A549 (cell line): ENCODE results near the gene CDC37L1.

Experiments used
- EP300 ChIP-seq, 2 experiments: fragments of >200 bp; sonication (Bioruptor Twin); formaldehyde crosslinking; IDR thresholded peaks; 2 replicates in 1 of 2; 3 replicates in 1 of 2; pipeline ENCODE4 v1.6.1; 2016 to 2017
- JUNB ChIP-seq: fragments of >200 bp; sonication (Bioruptor Twin); formaldehyde crosslinking; IDR thresholded peaks from 2 replicates; pipeline ENCODE4 v1.6.1; 2016
- RAD21 ChIP-seq, 2 experiments: fragments of >200 bp in 1 of 2; sonication (Bioruptor Twin) in 1 of 2; formaldehyde crosslinking in 1 of 2; IDR thresholded peaks in 1 of 2; conservative IDR thresholded peaks in 1 of 2; 2 replicates in 1 of 2; 3 replicates in 1 of 2; pipeline ENCODE4 v1.6.1; 2012 to 2018; ENCODE audit warnings: inconsistent platforms in 1 of 2
- TF ChIP-seq, protein P1 (sequence below): fragments of >200 bp; sonication (Bioruptor Twin); formaldehyde crosslinking; IDR thresholded peaks from 3 replicates; pipeline ENCODE4 v1.5.1; 2016

DNA sequence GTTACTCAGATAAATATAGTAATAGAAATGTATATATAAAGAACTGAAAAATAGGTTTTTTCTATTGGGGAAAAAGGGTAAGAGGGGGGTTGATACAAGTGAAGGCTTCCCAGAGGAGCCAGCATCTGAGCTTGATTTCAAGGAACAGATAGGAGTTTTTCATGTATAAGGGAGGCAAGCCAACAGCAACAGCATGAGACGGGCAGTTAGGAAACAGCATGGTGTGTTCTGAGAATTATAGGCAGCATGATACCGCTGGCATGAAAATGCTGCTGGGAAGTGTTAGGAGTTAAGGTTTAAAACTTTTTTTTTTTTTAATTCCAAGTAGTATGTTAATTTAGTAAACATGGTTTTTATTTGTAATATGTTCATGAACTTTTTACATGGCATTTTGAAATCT lies 9.7 kb downstream of the CDC37L1 start:
- TF ChIP-seq JUNB, result no peak
- TF ChIP-seq, protein P1, sequence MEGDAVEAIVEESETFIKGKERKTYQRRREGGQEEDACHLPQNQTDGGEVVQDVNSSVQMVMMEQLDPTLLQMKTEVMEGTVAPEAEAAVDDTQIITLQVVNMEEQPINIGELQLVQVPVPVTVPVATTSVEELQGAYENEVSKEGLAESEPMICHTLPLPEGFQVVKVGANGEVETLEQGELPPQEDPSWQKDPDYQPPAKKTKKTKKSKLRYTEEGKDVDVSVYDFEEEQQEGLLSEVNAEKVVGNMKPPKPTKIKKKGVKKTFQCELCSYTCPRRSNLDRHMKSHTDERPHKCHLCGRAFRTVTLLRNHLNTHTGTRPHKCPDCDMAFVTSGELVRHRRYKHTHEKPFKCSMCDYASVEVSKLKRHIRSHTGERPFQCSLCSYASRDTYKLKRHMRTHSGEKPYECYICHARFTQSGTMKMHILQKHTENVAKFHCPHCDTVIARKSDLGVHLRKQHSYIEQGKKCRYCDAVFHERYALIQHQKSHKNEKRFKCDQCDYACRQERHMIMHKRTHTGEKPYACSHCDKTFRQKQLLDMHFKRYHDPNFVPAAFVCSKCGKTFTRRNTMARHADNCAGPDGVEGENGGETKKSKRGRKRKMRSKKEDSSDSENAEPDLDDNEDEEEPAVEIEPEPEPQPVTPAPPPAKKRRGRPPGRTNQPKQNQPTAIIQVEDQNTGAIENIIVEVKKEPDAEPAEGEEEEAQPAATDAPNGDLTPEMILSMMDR, result no peak
- no peak for TF ChIP-seq EP300 (IDR thresholded peaks at IDR 0.05)
- no peak for TF ChIP-seq RAD21 (conservative IDR thresholded peaks at IDR 0.05 in 1 of 2, IDR thresholded peaks at IDR 0.05 in 1 of 2)
